Keratinocyte (primary cell): ENCODE results near the gene ACP2.

ENCODE experiments used
- EZH2 ChIP-seq: IDR thresholded peaks from one replicate; pipeline ENCODE4 v1.6.1; 2012; ENCODE audit warnings: inconsistent platforms, mild to moderate bottlenecking, low read length, moderate library complexity
- TF ChIP-seq, protein P1 (sequence below), 3 experiments: IDR thresholded peaks in 1 of 3; conservative IDR thresholded peaks in 1 of 3; optimal IDR thresholded peaks in 1 of 3; 2 replicates in 2 of 3; 3 replicates in 1 of 3; pipeline versions ENCODE3 to v1.5.1; 2011; ENCODE audit warnings: low read length in 3 of 3, mild to moderate bottlenecking in 3 of 3, moderate library complexity in 2 of 3, control low read depth in 1 of 3, inconsistent platforms in 1 of 3; ENCODE audit not compliant: insufficient read depth in 2 of 3; ENCODE audit errors: extremely low read depth in 1 of 3

GRCh38 chr11:47278769-47279168 is 30.2 kb upstream of the ACP2 start:
- TF ChIP-seq EZH2 = no peak
- TF ChIP-seq, protein P1, sequence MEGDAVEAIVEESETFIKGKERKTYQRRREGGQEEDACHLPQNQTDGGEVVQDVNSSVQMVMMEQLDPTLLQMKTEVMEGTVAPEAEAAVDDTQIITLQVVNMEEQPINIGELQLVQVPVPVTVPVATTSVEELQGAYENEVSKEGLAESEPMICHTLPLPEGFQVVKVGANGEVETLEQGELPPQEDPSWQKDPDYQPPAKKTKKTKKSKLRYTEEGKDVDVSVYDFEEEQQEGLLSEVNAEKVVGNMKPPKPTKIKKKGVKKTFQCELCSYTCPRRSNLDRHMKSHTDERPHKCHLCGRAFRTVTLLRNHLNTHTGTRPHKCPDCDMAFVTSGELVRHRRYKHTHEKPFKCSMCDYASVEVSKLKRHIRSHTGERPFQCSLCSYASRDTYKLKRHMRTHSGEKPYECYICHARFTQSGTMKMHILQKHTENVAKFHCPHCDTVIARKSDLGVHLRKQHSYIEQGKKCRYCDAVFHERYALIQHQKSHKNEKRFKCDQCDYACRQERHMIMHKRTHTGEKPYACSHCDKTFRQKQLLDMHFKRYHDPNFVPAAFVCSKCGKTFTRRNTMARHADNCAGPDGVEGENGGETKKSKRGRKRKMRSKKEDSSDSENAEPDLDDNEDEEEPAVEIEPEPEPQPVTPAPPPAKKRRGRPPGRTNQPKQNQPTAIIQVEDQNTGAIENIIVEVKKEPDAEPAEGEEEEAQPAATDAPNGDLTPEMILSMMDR (optimal IDR thresholded peaks at IDR 0.05 in 1 of 3, IDR thresholded peaks at IDR 0.05 in 1 of 3, conservative IDR thresholded peaks at IDR 0.05 in 1 of 3; ENCODE audit: extremely low read depth in 1 of 3, insufficient read depth in 2 of 3, low read length in 3 of 3) = no peak
